K562 (cell line): ENCODE measurements around the gene FMR1. TPM values are rescaled to one million over a fixed set of nuclear protein-coding genes. Genes with fewer than 3 reads are reported as not detected.
A peak's percentile ranks its signal among the peaks of the same experiment; 100 is the strongest.

Experiments
- CHD7 ChIP-seq: fragments of 200-600 bp; sonication (generic); IDR thresholded peaks from one replicate; pipeline ENCODE4 v1.6.1; 2012; ENCODE audit warnings: mild to moderate bottlenecking, low read depth, low read length, inconsistent platforms
- MEIS2 ChIP-seq: fragments of 450-650 bp; IDR thresholded peaks from 2 replicates; pipeline ENCODE4 v1.6.1; 2014; ENCODE audit warnings: mild to moderate bottlenecking; ENCODE audit not compliant: partially characterized antibody
- ZBTB40 ChIP-seq, 2 experiments: fragments of 450-650 bp in 1 of 2; sonication (generic) in 1 of 2; formaldehyde crosslinking in 1 of 2; IDR thresholded peaks; 2 replicates each; pipeline versions ENCODE4 v1.7.1 to v1.9.0; 2016 to 2022; ENCODE audit warnings: inconsistent platforms in 1 of 2, mild to moderate bottlenecking in 1 of 2, missing genetic modification reagents in 1 of 2
- polyA plus RNA-seq, 8 experiments: library from polyadenylated mRNA; depleted of rRNA in 4 of 8; stranded (reverse) in 5 of 8; unstranded in 3 of 8; fragments of >200 nt; fragmentation: Nextera tagmentation in 2 of 8; fragmentation: Illumina TruSeq in 1 of 8; extraction: Ambion mirVana in 2 of 8; extraction: Trizol in 1 of 8; gene quantifications; 2 replicates each; pipeline versions ENCODE4 v1.2.1 to v1.2.3, GENCODE V29; 2011 to 2014; ENCODE audit warnings: inconsistent platforms in 1 of 8, missing spikeins in 1 of 8
- total RNA-seq, 7 experiments: library from RNA; depleted of rRNA in 6 of 7; stranded (reverse); fragments of >200 nt in 6 of 7; fragmentation: Illumina TruSeq in 2 of 7; extraction: Trizol in 2 of 7; gene quantifications; 2 replicates each; pipeline versions ENCODE4 v1.2.1 to v1.2.3, GENCODE V29; 2011 to 2021; ENCODE audit warnings: low replicate concordance in 1 of 7

The FMR1 gene
- total and polyA plus RNA-seq, 9 of the 15 experiments (the other 6 are each of a cell fraction or from before 2014, with no cell fraction given) = 4.8 to 26.5 (median 20.5) TPM

- no peak for TF ChIP-seq ZBTB40 (IDR thresholded peaks at IDR 0.05)
- TF ChIP-seq ZBTB40 (CRISPR knock-in tag; IDR thresholded peaks at IDR 0.05) = no peak
- TF ChIP-seq CHD7 = no peak
- TF ChIP-seq MEIS2 = peak; percentile 86
Observed at GRCh38 chrX:147911192-147912022, at the start of gene FMR1 (continued).
